Dedifferentiated amniotic fluid mesenchymal stem cell (primary cell): Measurements from ENCODE around the gene CD164.
"Not testable (repeated sequence)": the region's sequence is repeated elsewhere in the genome, so short reads cannot be mapped to it uniquely, and the experiment has no call there.

Source experiments
- DNase-seq: peaks from one replicate; pipeline ENCODE4 v3.0.0-alpha.2; 2016; ENCODE audit errors: extremely low spot score

The CD164 gene

GRCh38 chr6:109374326-109374892 lies 7.9 kb downstream of the CD164 start:
- no peak for DNase-seq

- no peak for DNase-seq
Measured at GRCh38 chr6:109373762-109374161, 8.5 kb downstream of the CD164 start.

- no peak for DNase-seq
Measured at GRCh38 chr6:109373331-109373730, 8.9 kb downstream of the CD164 start.

GRCh38 chr6:109372130-109372529 lies 10.1 kb downstream of the CD164 start:
- no peak for DNase-seq

DNA sequence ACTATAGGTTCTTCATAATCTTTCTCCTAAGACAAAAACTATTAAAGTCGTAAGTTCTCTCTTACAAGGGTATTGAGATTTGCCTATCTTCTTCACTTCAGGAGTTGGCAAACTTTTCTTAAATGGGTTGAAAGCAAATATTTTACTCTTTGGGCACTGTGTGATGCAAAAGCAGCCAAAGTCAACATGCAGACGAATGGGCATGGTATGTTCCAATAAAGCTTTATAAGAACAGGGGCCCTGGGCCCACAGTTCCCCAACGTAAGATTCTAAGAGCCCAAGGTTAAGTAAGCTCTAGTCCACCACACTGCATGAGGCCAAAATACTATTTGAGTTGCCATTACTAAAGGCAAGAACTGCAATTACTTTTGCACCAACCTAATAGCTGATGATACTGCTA lies 11.5 kb downstream of the CD164 start:
- DNase-seq = no peak

DNA sequence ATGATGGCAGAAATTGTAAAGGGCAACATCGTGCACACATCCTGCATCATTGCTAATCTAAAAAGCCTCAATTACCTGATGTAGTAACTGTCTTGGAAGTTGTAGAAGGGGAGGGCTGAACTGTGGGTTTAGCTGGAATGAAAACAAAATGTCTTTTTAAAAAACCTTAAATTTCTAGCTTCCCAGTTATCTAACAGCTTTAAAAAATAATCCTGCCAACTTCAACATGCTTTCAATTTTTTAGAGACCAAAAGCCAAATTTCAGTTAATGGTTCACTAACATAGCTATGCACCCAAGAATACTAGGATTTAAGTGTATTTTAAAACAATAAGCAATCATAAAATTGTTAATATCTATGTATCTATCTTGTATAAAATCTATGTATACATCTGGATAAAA lies 11.9 kb downstream of the CD164 start:
- peak; percentile 40 for DNase-seq

DNA sequence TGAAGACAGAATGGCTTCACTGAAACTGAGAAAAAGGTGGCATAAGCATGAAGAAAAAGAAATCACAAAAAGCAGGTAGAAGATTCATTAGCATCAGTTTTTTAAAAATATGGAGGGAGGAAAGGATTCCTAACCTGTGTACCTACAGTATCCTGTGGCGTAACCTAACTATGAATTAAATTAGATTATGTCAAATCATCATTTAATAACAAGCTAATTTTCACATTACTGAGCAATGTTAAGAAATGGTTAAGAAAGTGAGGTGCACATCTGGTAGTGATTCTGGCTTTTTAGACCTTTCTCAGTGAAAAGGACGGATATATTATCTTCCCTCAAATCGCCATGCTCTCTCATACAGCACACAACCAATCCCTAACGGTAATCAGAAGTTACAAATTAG lies 12.5 kb downstream of the CD164 start:
- DNase-seq = no peak

DNA sequence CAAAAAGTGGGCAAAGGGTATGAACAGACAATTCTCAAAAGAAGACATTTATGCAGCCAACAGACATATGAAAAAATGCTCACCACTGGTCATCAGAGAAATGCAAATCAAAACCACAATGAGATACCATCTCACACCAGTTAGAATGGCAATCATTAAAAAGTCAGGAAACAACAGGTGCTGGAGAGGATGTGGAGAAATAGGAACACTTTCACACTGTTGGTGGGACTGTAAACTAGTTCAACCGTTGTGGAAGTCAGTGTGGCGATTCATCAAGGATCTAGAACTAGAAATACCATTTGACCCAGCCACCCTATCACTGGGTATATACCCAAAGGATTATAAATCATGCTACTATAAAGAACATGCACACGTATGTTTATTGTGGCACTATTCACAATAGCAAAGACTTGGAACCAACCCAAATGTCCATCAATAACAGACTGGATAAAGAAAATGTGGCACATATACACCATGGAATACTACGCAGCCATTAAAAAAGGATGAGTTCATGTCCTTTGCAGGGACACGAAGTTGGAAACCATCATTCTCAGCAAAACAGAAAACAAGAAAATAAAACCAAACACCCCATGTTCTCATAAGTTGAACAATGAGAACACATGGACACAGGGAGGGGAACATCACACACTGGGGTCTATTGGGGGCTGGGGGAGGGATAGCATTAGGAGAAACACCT lies 17.7 kb downstream of the CD164 start:
- DNase-seq = not testable (repeated sequence)

- DNase-seq = no peak
Measured at GRCh38 chr6:109363753-109364152, 18.5 kb downstream of the CD164 start.

DNA sequence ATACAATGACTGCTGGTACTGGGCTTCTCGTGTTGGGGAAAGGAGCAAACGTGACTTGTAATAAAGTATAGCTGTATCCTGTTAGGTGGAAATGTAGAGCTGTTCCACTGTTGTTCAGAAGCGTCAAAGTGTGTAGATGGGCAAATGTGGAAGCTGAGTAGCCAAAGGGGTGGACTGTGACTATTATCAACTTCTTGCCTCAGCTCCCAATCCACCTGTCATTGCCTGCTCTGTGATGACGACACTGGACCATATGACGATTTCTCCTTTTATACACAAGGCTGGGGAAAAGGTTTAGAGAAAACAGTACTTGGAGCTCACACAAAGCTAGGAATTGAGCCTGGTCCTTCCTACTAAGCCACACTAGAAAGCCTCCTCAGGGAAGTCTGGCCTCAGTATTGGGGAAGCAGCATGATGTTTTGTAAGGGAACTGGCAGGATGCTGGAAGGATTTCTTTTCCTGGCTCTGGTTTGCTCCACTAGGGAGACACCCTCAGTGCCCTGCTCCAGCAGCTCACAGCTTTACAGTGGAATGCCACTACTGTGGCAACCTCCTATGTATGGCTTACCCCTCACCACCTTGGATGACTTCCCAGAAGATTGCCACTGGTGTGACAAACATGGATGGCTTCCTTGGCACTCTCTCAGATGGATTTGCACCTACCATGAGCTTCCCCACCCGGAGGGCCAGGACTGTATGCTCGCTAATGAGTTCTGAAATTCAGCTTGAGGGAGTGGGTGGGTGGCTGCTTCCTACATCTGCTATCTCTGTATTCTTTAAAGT lies 20.0 kb downstream of the CD164 start:
- no peak for DNase-seq

GRCh38 chr6:109360791-109361190 lies 21.5 kb downstream of the CD164 start:
- no peak for DNase-seq

DNA sequence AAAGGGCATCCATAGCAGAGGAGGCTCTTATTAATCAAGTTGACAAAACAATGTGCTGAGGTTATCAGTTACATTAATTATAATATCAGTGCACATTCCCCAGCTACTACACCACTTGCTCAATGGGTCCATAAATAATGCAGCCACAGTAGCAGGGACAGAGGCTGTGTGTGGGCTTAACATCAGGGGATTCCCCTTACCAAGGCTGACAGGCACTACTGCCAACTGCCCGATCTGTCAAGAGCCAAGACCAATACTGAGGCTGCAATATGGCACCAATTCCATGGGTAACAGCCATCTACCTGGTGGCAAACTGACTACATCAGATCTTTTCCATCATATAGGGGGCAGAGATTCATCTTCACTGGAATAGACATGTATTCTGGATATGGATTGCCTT lies 22.0 kb downstream of the CD164 start:
- no peak for DNase-seq

DNA sequence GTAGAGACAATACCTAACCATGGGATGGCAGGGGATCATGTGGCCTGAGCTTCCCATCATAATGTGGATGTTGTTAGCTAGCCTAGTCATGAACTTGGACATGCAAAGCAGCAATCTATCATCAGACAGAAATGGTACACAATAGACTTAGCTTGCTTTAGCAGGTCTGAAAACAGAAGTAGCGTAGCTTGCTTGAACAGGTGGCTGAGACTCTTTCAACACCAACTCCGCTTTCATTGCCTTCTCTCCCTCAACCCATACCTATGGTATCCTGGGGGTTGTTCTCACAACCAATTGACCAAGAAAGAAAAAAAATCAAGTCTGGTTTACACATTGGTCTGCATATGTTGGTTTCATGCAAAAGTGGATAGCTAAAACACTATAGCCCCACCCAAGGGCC lies 23.0 kb downstream of the CD164 start:
- no peak for DNase-seq

GRCh38 chr6:109358204-109358603 lies 24.1 kb downstream of the CD164 start:
- no peak for DNase-seq

DNA sequence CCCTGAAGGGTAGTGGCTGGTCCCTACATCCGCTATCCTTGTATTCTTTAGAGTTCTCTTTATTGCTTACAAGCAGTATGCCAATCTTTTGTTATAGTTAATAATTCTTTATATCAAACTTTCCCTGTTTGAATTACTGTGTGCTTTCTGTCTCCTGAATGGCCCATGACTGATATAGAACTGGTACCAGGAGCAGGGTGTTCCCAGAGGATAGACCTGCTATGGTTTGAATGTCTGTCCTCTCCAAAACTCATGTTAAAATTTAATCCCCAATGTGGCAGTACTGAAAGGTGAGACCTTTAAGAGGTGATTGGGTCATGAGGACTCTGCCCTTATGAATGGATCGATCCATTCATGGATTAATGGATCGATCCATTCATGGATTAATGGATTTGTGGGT lies 26.0 kb downstream of the CD164 start:
- no peak for DNase-seq

DNA sequence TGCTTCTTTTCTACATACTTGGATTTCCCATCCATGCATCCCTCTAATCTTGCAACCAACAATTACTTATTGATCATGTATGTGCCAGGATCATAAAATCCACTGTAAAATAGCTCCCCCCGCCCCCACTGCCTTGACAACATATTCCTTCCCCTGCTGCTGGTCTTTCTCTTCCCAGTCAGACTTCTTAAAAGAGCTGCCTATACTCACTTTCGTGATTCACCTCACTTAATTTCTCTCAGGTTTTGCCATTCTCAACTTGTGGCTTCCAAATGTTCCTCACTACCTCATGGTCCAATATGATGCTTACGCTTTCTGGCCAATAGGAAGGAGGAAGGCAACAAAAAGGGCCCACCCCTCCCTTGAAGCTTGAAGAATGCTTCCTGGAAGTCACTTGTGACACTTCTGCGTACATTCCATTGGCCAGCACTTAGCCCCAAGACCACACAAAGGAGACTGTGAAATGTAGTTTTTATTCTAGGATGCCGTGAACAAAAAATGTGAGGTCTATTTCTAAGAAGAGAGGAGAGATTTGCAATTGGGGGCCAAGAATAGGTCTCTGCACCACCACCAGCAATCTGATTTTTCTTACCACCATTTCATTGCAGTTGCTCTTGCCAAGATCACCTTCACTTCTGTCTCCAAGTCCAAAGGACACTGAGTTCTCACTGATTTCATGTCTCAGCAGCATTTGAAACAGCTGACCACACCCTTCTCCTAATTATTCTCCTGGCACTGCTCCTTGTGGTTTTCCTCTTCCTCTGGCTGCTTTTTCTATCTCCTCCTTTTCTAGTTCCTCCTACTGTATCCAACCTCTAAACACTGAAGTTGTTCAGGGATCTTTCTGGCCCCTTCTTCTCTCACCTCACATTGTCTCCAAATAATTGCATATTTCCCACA lies 30.8 kb downstream of the CD164 start:
- no peak for DNase-seq

- DNase-seq = peak; percentile 41
Measured at GRCh38 chr6:109349419-109349987, 32.8 kb downstream of the CD164 start.

DNA sequence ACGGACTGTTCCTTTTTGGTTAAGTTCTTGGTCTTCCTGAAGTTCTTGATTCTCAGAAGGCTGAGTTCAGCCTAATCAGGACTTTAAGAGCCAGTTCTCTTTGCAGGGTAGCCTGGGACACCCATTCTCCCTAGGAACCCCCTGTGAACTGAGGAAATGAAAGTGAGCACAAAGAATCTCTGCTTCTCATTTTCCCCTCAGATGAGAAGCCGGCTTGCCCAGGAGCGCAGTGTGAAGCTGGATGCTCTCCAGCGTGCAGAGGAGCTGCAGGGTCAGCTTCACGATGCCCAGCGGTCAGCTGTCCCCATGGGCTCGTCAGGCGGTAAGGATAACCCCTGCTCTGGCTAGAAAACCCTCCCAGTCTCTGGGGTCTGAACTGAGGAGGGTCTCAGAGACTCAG lies 34.0 kb downstream of the CD164 start:
- no peak for DNase-seq

DNA sequence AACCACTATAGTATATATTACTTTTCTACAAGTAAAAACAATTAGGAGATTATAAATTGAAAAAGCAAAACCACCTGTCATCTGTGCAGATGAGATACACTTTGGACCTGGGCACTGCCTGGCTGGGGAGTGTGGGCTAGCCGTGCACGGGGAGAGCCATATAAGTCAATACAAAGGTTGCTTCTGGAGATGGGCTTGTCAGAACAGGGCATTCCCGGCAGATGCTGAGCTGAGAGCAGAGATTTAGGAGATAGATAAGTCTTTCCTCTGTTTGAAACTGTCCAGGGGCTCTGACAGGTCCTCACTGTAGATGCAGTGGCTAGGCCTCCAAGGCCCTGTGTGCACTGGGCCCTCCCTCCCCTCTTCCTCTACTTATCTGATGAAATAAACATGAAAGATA lies 34.5 kb downstream of the CD164 start:
- DNase-seq = no peak

DNA sequence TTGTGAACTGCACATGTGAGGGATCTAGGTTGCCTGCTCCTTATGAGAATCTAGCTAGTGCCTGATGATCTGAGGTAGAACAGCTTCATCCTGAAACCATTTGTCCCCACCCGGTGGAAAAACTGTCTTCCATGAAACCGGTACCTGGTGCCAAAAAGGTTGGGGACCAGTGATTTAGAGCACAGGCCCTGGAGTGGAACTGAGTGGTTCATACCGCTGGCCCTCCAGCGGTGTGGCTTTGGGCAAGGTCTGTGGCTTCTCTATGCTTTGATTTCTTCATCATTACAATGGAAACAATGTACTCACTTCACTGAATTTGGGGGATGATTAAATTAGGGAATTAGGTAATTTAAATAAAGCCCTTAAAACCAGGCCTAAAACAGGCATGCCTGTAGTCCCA lies 36.3 kb downstream of the CD164 start:
- DNase-seq = no peak

DNA sequence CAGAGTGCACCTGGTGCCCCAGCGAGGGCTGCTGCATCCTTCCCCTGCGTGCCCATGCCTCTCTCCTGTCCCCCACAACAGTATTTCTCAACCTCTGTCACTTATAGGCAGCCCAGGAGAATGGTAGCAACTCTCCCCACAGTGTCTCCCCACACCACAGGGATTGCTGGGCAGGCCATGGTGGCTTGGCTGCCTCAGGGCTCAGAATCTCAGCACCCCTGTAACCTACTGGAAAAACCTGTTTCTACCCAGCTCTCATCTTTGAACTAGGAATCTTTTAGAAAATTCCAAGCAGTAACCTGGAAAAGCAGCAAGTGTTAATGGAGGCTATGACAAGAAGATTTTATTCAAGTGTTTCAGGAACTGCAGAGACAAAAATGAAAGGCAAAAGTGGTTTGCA lies 38.0 kb downstream of the CD164 start:
- DNase-seq = no peak

- no peak for DNase-seq
Measured at GRCh38 chr6:109343518-109343917, 38.7 kb downstream of the CD164 start.
